ENCODE results near the gene MRPL2. TPM values are rescaled to one million over a fixed set of nuclear protein-coding genes. Genes with fewer than 3 reads are reported as not detected.

MRPL2 gene
- total and polyA plus RNA-seq, 2 of the 4 experiments (the other 2 are of a cell fraction), result 18.1 to 45.9 TPM

DNA sequence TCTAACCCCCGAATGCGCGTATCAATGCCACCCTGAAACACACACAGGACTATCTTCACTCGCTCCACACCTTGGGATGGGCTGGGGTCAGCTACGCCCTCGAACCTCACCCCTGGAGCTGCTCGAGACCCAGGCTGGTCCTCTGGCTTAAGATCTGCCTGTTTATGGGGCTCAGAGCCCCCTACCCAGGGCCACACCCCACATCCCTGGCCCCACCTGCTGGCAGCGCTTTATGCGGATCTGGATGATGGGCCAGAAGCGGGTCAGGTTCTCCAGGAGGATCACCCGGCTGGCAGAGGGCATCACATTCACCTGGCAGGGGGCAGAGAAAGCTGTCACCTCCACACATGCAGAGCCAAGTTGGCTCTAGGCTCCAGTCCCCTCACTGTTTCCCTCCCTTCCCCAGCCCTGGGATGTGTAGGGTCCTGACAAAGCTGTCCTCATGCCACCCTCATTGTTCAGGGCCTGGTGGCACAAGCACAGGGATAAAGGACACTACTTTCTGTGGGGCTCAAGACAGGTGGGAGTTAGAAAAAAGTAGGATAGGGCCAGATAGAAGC lies 13.8 kb downstream of the MRPL2 start:
- ChIA-PET POLR2A (ENCODE audit: unreplicated experiment) (interaction anchor here (0.7 kb wide), 1 partner anchor 8 kb away, joined by 3 read pairs; the partner anchor contains the start of gene CUL7), CTCF (no interaction called here)
- DNase-seq (no peak), ATAC-seq (ENCODE audit: low read depth) (no peak)
- H3K27me3 ChIP-seq (ENCODE audit: control insufficient read depth, insufficient read depth, low read length), result no peaks in the 10 kb centered on the region
- H2BK15ac ChIP-seq (ENCODE audit: low read depth, low read length), result no peak overlapping the region
- no peak overlapping the region for H2BK120ac ChIP-seq (ENCODE audit: low read depth, low read length)
- H4K5ac ChIP-seq (ENCODE audit: low read depth, low read length), result no peak overlapping the region
- H2BK20ac ChIP-seq (ENCODE audit: low read depth, low read length), result no peak overlapping the region
- H3K18ac ChIP-seq (ENCODE audit: low read depth, low read length), result no peak overlapping the region
- H3K9me3 ChIP-seq (ENCODE audit: control insufficient read depth, insufficient read depth, low read length), result no peaks in the 10 kb centered on the region
- H4K91ac ChIP-seq (ENCODE audit: insufficient read depth, low read depth, low read length), result no peak overlapping the region
- dilution Hi-C loops (cut with HindIII; ENCODE audit: low sequenced_read_pairs, unreplicated experiment) (no loop called here), intact Hi-C loops (cut with micrococcal nuclease) (no loop called here), in situ Hi-C loops (cut with MboI; ENCODE audit: low sequenced_read_pairs) (no loop called here)
- no peak overlapping the region for H2BK5ac ChIP-seq (ENCODE audit: low read depth, low read length, poor library complexity, severe bottlenecking)
- H2AFZ ChIP-seq (replicated peaks; ENCODE audit: low read length, poor library complexity), result no peak overlapping the region
- no peak overlapping the region for H3K27ac ChIP-seq (ENCODE audit: insufficient read depth, low read length)
- H3K4ac ChIP-seq (ENCODE audit: low read depth, low read length), result no peak overlapping the region
- TF ChIP-seq FOS (IDR thresholded peaks at IDR 0.05; ENCODE audit: low read depth, low read length), result no peak
- no peak for TF ChIP-seq MAZ (IDR thresholded peaks at IDR 0.05; ENCODE audit: borderline replicate concordance, low read depth, low read length)
- TF ChIP-seq MAFK (IDR thresholded peaks at IDR 0.05; ENCODE audit: low read depth, low read length), result no peak
- TF ChIP-seq, protein P1, sequence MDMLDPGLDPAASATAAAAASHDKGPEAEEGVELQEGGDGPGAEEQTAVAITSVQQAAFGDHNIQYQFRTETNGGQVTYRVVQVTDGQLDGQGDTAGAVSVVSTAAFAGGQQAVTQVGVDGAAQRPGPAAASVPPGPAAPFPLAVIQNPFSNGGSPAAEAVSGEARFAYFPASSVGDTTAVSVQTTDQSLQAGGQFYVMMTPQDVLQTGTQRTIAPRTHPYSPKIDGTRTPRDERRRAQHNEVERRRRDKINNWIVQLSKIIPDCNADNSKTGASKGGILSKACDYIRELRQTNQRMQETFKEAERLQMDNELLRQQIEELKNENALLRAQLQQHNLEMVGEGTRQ (IDR thresholded peaks at IDR 0.05; ENCODE audit: low read depth, low read length), result no peak
- no peak overlapping the region for H3K9ac ChIP-seq (ENCODE audit: low read depth, low read length)
- no peak overlapping the region for H3K14ac ChIP-seq (replicated peaks; ENCODE audit: low read depth, low read length)
- no peak overlapping the region for H2AK5ac ChIP-seq (ENCODE audit: low read depth, low read length)
- peaks cover 69% of the 10 kb centered on the region for H3K36me3 ChIP-seq (ENCODE audit: control insufficient read depth, insufficient read depth, low read length)
- no TSS peak for BruUV-seq (replicated peaks)
- H3K4me2 ChIP-seq (ENCODE audit: low read depth, low read length), result no peak overlapping the region
- no peaks in the 10 kb centered on the region for H4K20me1 ChIP-seq (ENCODE audit: insufficient read depth, low read length)
- no peaks in the 10 kb centered on the region; the same call in 1 of the 2 replicates for H3K4me1 ChIP-seq (ENCODE audit: control insufficient read depth, insufficient read depth, low read length)
- peak overlapping the region; percentile 42 for H2AK9ac ChIP-seq (replicated peaks; ENCODE audit: low read depth, low read length, poor library complexity)
- H3K56ac ChIP-seq (ENCODE audit: extremely low read depth, insufficient read depth, low read length), result no peak overlapping the region
- H3K23ac ChIP-seq (ENCODE audit: low read depth, low read length), result no peak overlapping the region
- WGBS, 2 experiments (ENCODE audit: extremely low coverage in 2 of 2, insufficient read length in 1 of 2), result 95% methylated on average over 4 of the region's 11 CpGs; no CpG with 5 or more reads in 1 of the 2 experiments
- H3K79me1 ChIP-seq (ENCODE audit: low read depth in 1 of 2, low read length in 2 of 2), result peaks cover 0 to 15% of the 10 kb centered on the region in 2 experiments; a peak in 2 of 4 replicates
- H3K4me3 ChIP-seq (ENCODE audit: insufficient read depth, low read depth, low read length), result no peak overlapping the region
- no peaks in the 10 kb centered on the region; the same call in 1 of the 2 replicates for H3K9me1 ChIP-seq (ENCODE audit: insufficient read depth, low read length)
- H4K8ac ChIP-seq (ENCODE audit: low read depth in 2 of 2, low read length in 2 of 2), result no peak overlapping the region
